Inflammatory macrophage treated with lipopolysaccharide for 1 hour (primary cell): ENCODE measurements around the gene GPC6.

Source experiments
- DNase-seq, 2 donors: peaks; one replicate each; pipeline ENCODE4 v3.0.0-alpha.2; 2020 to 2022

Gene GPC6

GRCh38 chr13:93872786-93873347 lies 646.3 kb downstream of the GPC6 start:
- no peak for DNase-seq

GRCh38 chr13:93875547-93875946 lies 648.9 kb downstream of the GPC6 start:
- DNase-seq, result no peak

- no peak for DNase-seq
Observed at GRCh38 chr13:93876236-93876635, 649.6 kb downstream of the GPC6 start.

- DNase-seq, result no peak
Observed at GRCh38 chr13:93878675-93879074, 652.1 kb downstream of the GPC6 start.

GRCh38 chr13:93881411-93881810 lies 654.8 kb downstream of the GPC6 start:
- no peak for DNase-seq

GRCh38 chr13:93882086-93882651 lies 655.6 kb downstream of the GPC6 start:
- DNase-seq, result no peak

GRCh38 chr13:93889430-93889951 lies 662.9 kb downstream of the GPC6 start:
- no peak for DNase-seq

GRCh38 chr13:93899981-93900380 lies 673.4 kb downstream of the GPC6 start:
- DNase-seq, result no peak

GRCh38 chr13:93900731-93901130 lies 674.1 kb downstream of the GPC6 start:
- no peak for DNase-seq

GRCh38 chr13:93903909-93904308 lies 677.3 kb downstream of the GPC6 start:
- DNase-seq, result no peak

GRCh38 chr13:93915269-93915809 lies 688.7 kb downstream of the GPC6 start:
- DNase-seq, result no peak

- DNase-seq, result no peak
Observed at GRCh38 chr13:93922063-93922855, 695.7 kb downstream of the GPC6 start.

- no peak for DNase-seq
Observed at GRCh38 chr13:93925990-93926389, 699.4 kb downstream of the GPC6 start.

- no peak for DNase-seq
Observed at GRCh38 chr13:93926425-93926824, 699.8 kb downstream of the GPC6 start.

- no peak for DNase-seq
Observed at GRCh38 chr13:93927431-93927830, 700.8 kb downstream of the GPC6 start.

GRCh38 chr13:93932901-93933300 lies 706.3 kb downstream of the GPC6 start:
- no peak for DNase-seq

- DNase-seq, result no peak
Observed at GRCh38 chr13:93936901-93937300, 710.3 kb downstream of the GPC6 start.

- DNase-seq, result no peak
Observed at GRCh38 chr13:93941444-93941843, 714.8 kb downstream of the GPC6 start.

- no peak for DNase-seq
Observed at GRCh38 chr13:93942016-93942415, 715.4 kb downstream of the GPC6 start.

GRCh38 chr13:93945621-93946020 lies 719.0 kb downstream of the GPC6 start:
- no peak for DNase-seq

- no peak for DNase-seq
Observed at GRCh38 chr13:93946994-93947393, 720.4 kb downstream of the GPC6 start.

- no peak for DNase-seq
Observed at GRCh38 chr13:93947651-93948050, 721.0 kb downstream of the GPC6 start.

GRCh38 chr13:93948162-93948922 lies 721.7 kb downstream of the GPC6 start:
- no peak for DNase-seq
